Posterior vena cava (tissue), 2 donors: ENCODE data around the gene KRT73. TPM values are rescaled to one million over a fixed set of nuclear protein-coding genes. Genes with fewer than 3 reads are reported as not detected.
A peak's percentile ranks its signal among the peaks of the same experiment; 100 is the strongest.
"Not testable (repeated sequence)": the region's sequence is repeated elsewhere in the genome, so short reads cannot be mapped to it uniquely, and the experiment has no call there.

ENCODE experiments used
- DNase-seq: peaks from one replicate; pipeline ENCODE4 v3.0.0-alpha.2; 2020; ENCODE audit warnings: low spot score
- intact Hi-C, 2 donors: fragments of 100-400 bp; cut with DNase I; formaldehyde crosslinking; loops; one replicate each; pipeline versions ENCODE4 v1.14.1 to v1.14.2; 2022 to 2023
- total RNA-seq, 2 donors: library from RNA; stranded (reverse); fragmentation: NEBNext Ultra II Directional; extraction: Animal tissue kit (Norgen Biotek cat#: 25700); gene quantifications; one replicate each; pipeline ENCODE4 v1.2.1, GENCODE V29; 2021
- donor health status: DM: yes; HTN: yes; CAD: no.
- donor health status: DM: yes; HTN: yes; CAD: no.

The KRT73 gene
- total RNA-seq, 2 donors from 2014 or later, result not detected

GRCh38 chr12:52607314-52607713 lies 11.0 kb downstream of the KRT73 start:
- DNase-seq, result no peak
- intact Hi-C loops, result no loop called here

- intact Hi-C loops, result loop anchor here in 1 of 2 donors (1.0 kb wide), 1 partner anchor 9 kb away; no protein-coding TSS in a partner anchor
- no peak for DNase-seq
These were observed 11.7 kb downstream of the KRT73 start for GRCh38 chr12:52606581-52607218.

DNA sequence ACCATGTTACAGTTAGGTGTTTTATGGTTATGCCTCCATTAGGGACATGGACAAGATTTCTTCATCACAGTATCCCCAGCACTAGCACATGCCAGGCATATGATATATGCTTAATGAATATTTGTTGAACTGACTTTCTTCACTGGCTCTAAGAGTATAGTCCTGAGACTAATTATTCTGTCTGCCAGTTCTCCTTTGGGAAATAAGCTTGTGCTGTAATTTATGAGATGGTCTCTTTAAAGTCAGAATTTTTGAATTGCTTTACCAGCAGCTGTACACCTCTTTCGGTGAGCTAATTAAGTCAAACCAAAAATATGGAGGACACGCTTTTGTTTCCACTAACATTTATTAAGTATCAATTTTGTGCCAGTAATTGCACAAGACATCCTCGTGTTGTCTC lies 12.3 kb downstream of the KRT73 start:
- no peak for DNase-seq
- intact Hi-C loops, result loop anchor here in 1 of 2 donors (1.0 kb wide), 1 partner anchor 9 kb away; no protein-coding TSS in a partner anchor

DNA sequence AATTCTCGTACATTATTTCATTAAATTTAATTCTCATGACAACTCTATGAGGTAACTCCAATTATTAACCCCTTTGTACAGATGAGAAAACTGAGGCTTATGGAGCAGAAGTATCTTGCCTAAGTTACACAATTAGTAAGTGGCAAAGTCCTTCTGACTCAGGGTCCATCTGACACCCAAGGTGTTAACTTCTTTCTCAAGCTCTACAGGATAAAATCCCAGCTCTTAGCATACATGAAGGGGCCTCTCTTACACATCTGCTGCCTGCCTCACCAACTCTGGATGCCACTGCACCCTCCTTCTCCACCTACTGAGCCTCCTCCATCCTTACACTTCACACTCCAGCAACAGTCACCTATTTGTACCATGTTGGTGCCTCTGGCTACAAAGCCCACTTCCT lies 12.8 kb downstream of the KRT73 start:
- intact Hi-C loops, result no loop called here
- DNase-seq, result no peak

GRCh38 chr12:52604859-52605258 lies 13.5 kb downstream of the KRT73 start:
- intact Hi-C loops, result no loop called here

DNA sequence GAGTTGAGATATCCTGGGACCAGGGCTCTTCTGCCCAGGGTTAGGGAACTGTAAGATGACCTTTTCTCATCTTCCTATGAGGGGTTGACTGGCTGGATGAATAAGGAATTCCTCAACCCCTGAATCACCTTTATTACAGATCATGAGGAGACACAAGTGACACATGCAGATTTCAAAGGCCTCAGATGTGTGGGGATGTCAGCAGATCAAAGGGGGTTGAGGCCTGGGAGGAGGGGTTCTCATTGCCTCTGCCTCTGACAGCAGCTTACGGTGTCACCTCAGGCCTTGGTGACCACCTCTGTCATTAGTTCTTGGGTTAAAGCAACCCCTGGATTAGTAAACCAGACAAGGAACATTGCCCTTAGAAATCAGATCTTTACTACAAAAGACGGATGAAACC lies 15.0 kb downstream of the KRT73 start:
- intact Hi-C loops, result no loop called here
- no peak for DNase-seq

More at GRCh38 chr12:52604859-52605258, 13.5 kb downstream of the KRT73 start:
- peak; percentile 23 for DNase-seq

DNA sequence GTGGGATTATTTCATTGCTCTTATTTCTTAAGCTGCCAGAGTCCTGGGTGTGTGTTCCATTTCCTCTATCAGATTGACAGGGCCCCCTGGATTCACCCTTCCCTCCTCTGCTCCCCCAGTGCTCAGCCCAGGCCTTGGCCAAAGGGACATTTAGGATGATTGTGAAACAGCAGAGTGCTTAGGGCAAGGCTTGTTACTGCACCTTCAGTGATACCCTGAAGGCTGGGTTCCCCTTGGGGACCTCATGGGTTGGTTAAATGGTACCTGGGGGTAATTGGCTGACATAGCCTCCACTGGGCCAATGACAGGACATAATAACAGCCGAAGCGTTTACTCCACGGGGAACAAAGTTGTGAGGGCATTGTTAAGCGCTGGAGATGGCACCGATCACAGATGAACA lies 15.8 kb downstream of the KRT73 start:
- no peak for DNase-seq
- intact Hi-C loops, result no loop called here

DNA sequence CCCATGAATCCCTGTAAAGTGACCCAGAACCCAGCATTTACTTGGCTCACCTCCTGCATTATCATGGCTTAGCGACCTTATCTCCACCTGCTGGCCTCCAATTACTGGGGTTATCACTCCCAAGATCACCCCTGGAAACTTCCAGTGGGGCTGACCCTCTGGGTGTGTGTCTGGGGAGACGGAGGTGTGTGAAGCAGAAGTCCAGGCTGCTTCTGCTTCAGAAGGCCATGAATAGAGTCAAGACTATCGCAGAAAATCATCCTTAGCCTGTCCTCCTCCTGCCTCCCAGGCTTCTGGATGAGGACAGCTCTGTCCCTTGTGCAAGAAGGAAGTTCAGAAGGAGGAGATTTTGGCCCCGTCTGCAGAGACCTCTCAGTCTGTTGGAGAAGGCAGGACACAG lies 16.7 kb downstream of the KRT73 start:
- intact Hi-C loops, result no loop called here
- no peak for DNase-seq

DNA sequence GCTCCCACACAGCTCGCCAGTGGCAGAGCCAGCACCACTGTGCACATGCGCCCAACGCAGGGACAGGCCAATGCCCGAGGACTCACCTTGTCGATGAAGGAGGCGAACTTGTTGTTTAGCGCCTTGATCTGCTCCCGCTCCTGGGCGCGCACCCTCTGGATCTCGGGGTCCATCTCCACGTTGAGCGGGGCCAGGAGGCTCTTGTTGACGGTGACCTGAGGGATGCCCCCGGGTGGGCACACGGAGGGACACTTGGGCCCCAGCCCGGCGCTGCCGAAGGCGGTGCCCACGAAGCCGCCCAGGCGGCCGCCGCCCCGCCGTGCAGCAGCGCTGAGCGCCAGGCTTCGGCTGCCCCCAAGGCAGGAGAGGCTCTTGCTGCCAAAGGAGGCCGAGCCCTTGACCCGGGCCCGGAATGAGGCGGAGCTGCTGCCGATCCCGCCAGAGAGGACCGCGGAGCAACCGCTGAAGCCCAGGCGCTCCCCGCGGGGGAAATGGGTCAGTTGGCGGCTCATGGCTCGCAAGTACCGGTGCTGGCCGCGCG lies 17.3 kb downstream of the KRT73 start, which contains the start of gene KRT72:
KRT72 (minus strand) TSS at position 523 of the 541 bp plus-strand sequence; CDS start at position 512, 11 bp downstream.
- no peak for DNase-seq
- intact Hi-C loops, result no loop called here

GRCh38 chr12:52600475-52600874 lies 17.9 kb downstream of the KRT73 start:
- intact Hi-C loops, result no loop called here
- no peak for DNase-seq

GRCh38 chr12:52600071-52600470 lies 18.3 kb downstream of the KRT73 start:
- intact Hi-C loops, result no loop called here
- DNase-seq, result no peak

GRCh38 chr12:52598966-52599365 lies 19.4 kb downstream of the KRT73 start:
- no peak for DNase-seq
- intact Hi-C loops, result no loop called here

DNA sequence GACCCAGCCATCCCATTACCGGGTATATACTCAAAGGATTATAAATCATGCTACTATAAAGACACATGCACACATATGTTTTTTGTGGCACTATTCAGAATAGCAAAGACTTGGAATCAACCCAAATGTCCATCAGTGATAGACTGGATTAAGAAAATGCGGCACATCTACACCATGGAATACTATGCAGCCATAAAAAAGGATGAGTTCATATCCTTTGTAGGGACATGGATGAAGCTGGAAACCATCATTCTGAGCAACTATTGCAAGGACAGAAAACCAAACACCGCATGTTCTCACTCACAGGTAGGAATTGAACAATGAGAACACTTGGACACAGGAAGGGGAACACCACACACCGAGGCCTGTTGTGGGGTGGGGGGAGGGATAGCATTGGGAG lies 24.1 kb downstream of the KRT73 start:
- intact Hi-C loops, DNase-seq: not testable (repeated sequence)

- no peak for DNase-seq
- intact Hi-C loops, result no loop called here
These were observed 26.8 kb downstream of the KRT73 start for GRCh38 chr12:52591521-52591920.

DNA sequence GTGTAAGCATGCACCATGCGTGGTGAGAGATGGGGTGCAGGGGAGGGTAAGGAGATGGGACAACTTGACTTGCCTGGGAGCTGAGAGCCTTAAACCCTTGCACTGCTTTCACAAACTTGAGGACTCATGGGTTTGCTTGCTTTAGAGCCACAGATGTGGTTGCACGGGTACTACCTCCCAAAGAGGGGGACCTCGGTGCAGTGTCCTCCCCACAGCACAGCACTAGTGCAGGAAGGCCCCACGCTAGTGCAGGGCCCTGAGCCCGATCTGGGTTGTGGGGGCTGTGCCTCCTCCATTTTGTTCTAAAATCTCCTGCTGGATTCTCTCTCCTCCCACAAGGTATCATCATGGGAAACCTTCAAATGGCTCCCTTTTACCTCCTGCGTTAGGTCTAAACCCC lies 28.3 kb downstream of the KRT73 start:
- DNase-seq, result no peak
- intact Hi-C loops, result no loop called here

- DNase-seq, result no peak
- intact Hi-C loops, result loop anchor here in 1 of 2 donors (10.0 kb wide), 1 partner anchor 397 kb away; no protein-coding TSS in a partner anchor
These were observed 30.8 kb downstream of the KRT73 start for GRCh38 chr12:52587563-52587962.

DNA sequence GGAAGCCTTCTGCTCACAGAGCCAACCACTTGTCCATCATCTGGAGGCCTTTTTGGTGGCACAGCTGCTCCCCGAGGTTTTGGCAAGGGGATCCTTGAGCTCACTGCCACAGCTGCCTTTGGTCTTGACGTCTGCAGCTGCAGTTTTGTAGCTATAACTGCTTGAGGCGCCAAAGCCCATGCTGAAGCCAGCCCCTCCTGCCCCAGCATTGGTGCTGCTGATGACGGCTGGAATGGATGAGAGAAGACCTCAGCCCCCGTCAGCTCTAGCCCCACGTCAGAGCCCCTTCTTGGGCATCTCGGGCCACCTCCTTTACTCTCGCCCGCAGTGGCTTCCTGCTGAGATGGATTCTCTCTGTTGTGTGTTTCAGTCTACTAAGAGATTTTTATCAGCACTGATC lies 32.4 kb downstream of the KRT73 start:
- intact Hi-C loops, result loop anchor here in 1 of 2 donors (10.0 kb wide), 1 partner anchor 399 kb away; no protein-coding TSS in a partner anchor
- DNase-seq, result no peak

GRCh38 chr12:52585066-52585465 lies 33.3 kb downstream of the KRT73 start:
- intact Hi-C loops, result loop anchor here in 1 of 2 donors (10.0 kb wide), 1 partner anchor 400 kb away; no protein-coding TSS in a partner anchor

GRCh38 chr12:52584156-52584682 lies 34.1 kb downstream of the KRT73 start:
- intact Hi-C loops, result loop anchor here in 1 of 2 donors (5.0 to 10.0 kb wide), 2 partner anchors 293 to 401 kb away; no protein-coding TSS in a partner anchor
- no peak for DNase-seq

More at GRCh38 chr12:52585066-52585465, 33.3 kb downstream of the KRT73 start:
- DNase-seq, result no peak

- DNase-seq, result no peak
- intact Hi-C loops, result loop anchor here (2.0 to 10.0 kb wide), 3 partner anchors 288 to 402 kb away; no protein-coding TSS in a partner anchor
These were observed 35.3 kb downstream of the KRT73 start for GRCh38 chr12:52582971-52583456.
